PC-9 (cell line): ENCODE results near the gene DCST2. TPM values are rescaled to one million over a fixed set of nuclear protein-coding genes. Genes with fewer than 3 reads are reported as not detected.

Experiments
- BruUV-seq: library from RNA; stranded (reverse); fragments of 400-500 nt; replicated peaks from 2 replicates; lab custom pipeline; 2021; lab: Mats Ljungman, UMichigan
- CTCF ChIA-PET: fragments of 300-600 bp; sonication (Branson Sonifier 250); formaldehyde crosslinking; loops from one replicate; lab custom pipeline; 2022; ENCODE audit warnings: antibody characterized with exemption; lab: Charles Lee
- POLR2A ChIA-PET: fragments of 300-600 bp; sonication (Branson Sonifier 250); formaldehyde crosslinking; loops from one replicate; lab custom pipeline; 2022; ENCODE audit warnings: antibody characterized with exemption; ENCODE audit not compliant: unreplicated experiment; lab: Charles Lee
- DNase-seq, 2 experiments: peaks; one replicate each; pipeline versions ENCODE4 v3.0.0 to v3.0.0-alpha.2; 2015 to 2022; ENCODE audit warnings: mixed read lengths in 1 of 2
- H2AFZ ChIP-seq: fragments of 200-600 bp; sonication (generic); 2 replicates; pipeline ENCODE4 v1.8.1; 2017; ENCODE audit warnings: antibody characterized with exemption
- H3F3A ChIP-seq: fragments of 200-600 bp; sonication (generic); 2 replicates; pipeline ENCODE4 v1.8.1; 2017; ENCODE audit warnings: antibody characterized with exemption, mild to moderate bottlenecking, low read depth; ENCODE audit not compliant: insufficient read depth
- H3K27ac ChIP-seq: fragments of 200-600 bp; sonication (generic); 2 replicates; pipeline ENCODE4 v1.6.1; 2016; ENCODE audit warnings: mixed run types
- H3K27me3 ChIP-seq: fragments of 200-600 bp; sonication (generic); 2 replicates; pipeline ENCODE4 v1.6.1; 2016; ENCODE audit warnings: low read depth, mixed run types; ENCODE audit not compliant: insufficient read depth
- H3K36me3 ChIP-seq: fragments of 200-600 bp; sonication (generic); 2 replicates; pipeline ENCODE4 v1.6.1; 2016; ENCODE audit warnings: low read depth, mixed run types
- H3K4me1 ChIP-seq: fragments of 200-600 bp; sonication (generic); replicated peaks from 2 replicates; pipeline ENCODE4 v1.6.1; 2016; ENCODE audit warnings: mixed run types; ENCODE audit not compliant: insufficient read depth
- H3K4me2 ChIP-seq: fragments of 200-600 bp; sonication (generic); 2 replicates; pipeline ENCODE4 v1.6.1; 2017; ENCODE audit warnings: mixed run types
- H3K4me3 ChIP-seq: fragments of 200-600 bp; sonication (generic); 2 replicates; pipeline ENCODE4 v1.6.1; 2016; ENCODE audit warnings: mixed run types
- H3K79me2 ChIP-seq: fragments of 200-600 bp; sonication (generic); 2 replicates; pipeline ENCODE4 v1.6.1; 2017; ENCODE audit warnings: low read depth, mixed run types
- H3K9me2 ChIP-seq: fragments of 200-600 bp; sonication (generic); 2 replicates; pipeline ENCODE4 v1.8.1; 2017; ENCODE audit warnings: mild to moderate bottlenecking; ENCODE audit not compliant: insufficient read depth
- H3K9me3 ChIP-seq: fragments of 200-600 bp; sonication (generic); 2 replicates; pipeline ENCODE4 v1.8.1; 2016; ENCODE audit warnings: low read depth; ENCODE audit not compliant: insufficient read depth
- H4K20me1 ChIP-seq: fragments of 200-600 bp; sonication (generic); 2 replicates; pipeline ENCODE4 v1.8.1; 2017; ENCODE audit not compliant: insufficient read depth
- CTCF ChIP-seq: fragments of 200-600 bp; sonication (generic); conservative IDR thresholded peaks from 2 replicates; pipeline ENCODE4 v1.6.1; 2017; ENCODE audit warnings: mixed run types, antibody characterized with exemption, mild to moderate bottlenecking, moderate library complexity
- EZH2 ChIP-seq: fragments of 200-600 bp; sonication (generic); IDR thresholded peaks from 2 replicates; pipeline ENCODE4 v1.8.0; 2017; ENCODE audit warnings: antibody characterized with exemption, low read depth
- intact Hi-C: fragments of 100-400 bp; cut with micrococcal nuclease; formaldehyde crosslinking; loops from one replicate; pipeline ENCODE4 v1.10.0; 2022; ENCODE audit not compliant: unreplicated experiment
- total RNA-seq: library from RNA; stranded (reverse); gene quantifications from 2 replicates; pipeline ENCODE4 v1.2.3, GENCODE V29; 2021

The DCST2 gene
- total RNA-seq, 1 experiment from 2014 or later, result 4.4 TPM

GRCh38 chr1:155060736-155061135, 27.2 kb upstream of the DCST2 start:
- H3K4me2 ChIP-seq, result no peak overlapping the region
- peaks cover 7% of the 10 kb centered on the region for H4K20me1 ChIP-seq
- TF ChIP-seq CTCF (no peak), EZH2 (no peak)
- ChIA-PET CTCF (no interaction called here), POLR2A (no interaction called here)
- BruUV-seq, result no TSS peak
- no peak for DNase-seq
- no peaks in the 10 kb centered on the region for H3K27me3 ChIP-seq
- intact Hi-C loops, result loop anchor here (1.0 to 5.0 kb wide), 3 partner anchors 154 to 503 kb away; partner anchors contain the start of gene UBE2Q1
- no peak overlapping the region for H3K27ac ChIP-seq
- H3K9me3 ChIP-seq, result no peaks in the 10 kb centered on the region
- H3K4me3 ChIP-seq, result no peak overlapping the region
- no peaks in the 10 kb centered on the region for H3K9me2 ChIP-seq
- peaks cover 14% of the 10 kb centered on the region; the same call in 1 of the 2 replicates for H3K36me3 ChIP-seq
- peaks cover 24% of the 10 kb centered on the region; the same call in 1 of the 2 replicates for H3F3A ChIP-seq
- no peak overlapping the region for H2AFZ ChIP-seq
- peaks cover 10% of the 10 kb centered on the region for H3K4me1 ChIP-seq
- H3K79me2 ChIP-seq, result peaks cover 13% of the 10 kb centered on the region

- intact Hi-C loops, result no loop called here
- BruUV-seq, result no TSS peak
- no peak for DNase-seq
- Histone ChIP-seq H3K4me1 (peaks cover 9% of the 10 kb centered on the region), H3K4me2 (no peak overlapping the region), H3K36me3 (peaks cover 14% of the 10 kb centered on the region; the same call in 1 of the 2 replicates), H3K79me2 (peaks cover 9% of the 10 kb centered on the region), H2AFZ (no peak overlapping the region), H3K4me3 (no peak overlapping the region), H3K27me3 (no peaks in the 10 kb centered on the region), H3K27ac (no peak overlapping the region), H3K9me3 (no peaks in the 10 kb centered on the region), H4K20me1 (no peaks in the 10 kb centered on the region; the same call in 1 of the 2 replicates), H3K9me2 (no peaks in the 10 kb centered on the region), H3F3A (peaks cover 24% of the 10 kb centered on the region; the same call in 1 of the 2 replicates)
- no peak for TF ChIP-seq EZH2
- TF ChIP-seq CTCF, result peak; percentile 24; the same call in 1 of the 2 replicates
- ChIA-PET CTCF (interaction anchor here (0.6 kb wide), 1 partner anchor 72 kb away, joined by 6 read pairs; no protein-coding TSS in a partner anchor), POLR2A (interaction anchor here (0.6 kb wide), 1 partner anchor 209 kb away, joined by 3 read pairs; no protein-coding TSS in a partner anchor)
Observed at GRCh38 chr1:155057788-155058211, 24.2 kb upstream of the DCST2 start.

GRCh38 chr1:155057104-155057503, 23.5 kb upstream of the DCST2 start:
- no TSS peak for BruUV-seq
- Histone ChIP-seq H3K27ac (no peak overlapping the region), H3K9me3 (no peaks in the 10 kb centered on the region), H3F3A (peaks cover 28% of the 10 kb centered on the region; the same call in 1 of the 2 replicates), H3K9me2 (no peaks in the 10 kb centered on the region), H2AFZ (no peak overlapping the region), H3K27me3 (no peaks in the 10 kb centered on the region), H4K20me1 (no peaks in the 10 kb centered on the region; the same call in 1 of the 2 replicates), H3K4me2 (no peak overlapping the region), H3K36me3 (peaks cover 14% of the 10 kb centered on the region; the same call in 1 of the 2 replicates), H3K4me3 (no peak overlapping the region), H3K79me2 (peaks cover 16% of the 10 kb centered on the region), H3K4me1 (peaks cover 16% of the 10 kb centered on the region)
- TF ChIP-seq CTCF (no peak), EZH2 (no peak)
- intact Hi-C loops, result no loop called here
- DNase-seq, result no peak
- POLR2A ChIA-PET, result no interaction called here
- CTCF ChIA-PET, result no interaction called here
